Measurements from ENCODE around the gene RBX1.

GRCh38 chr22:40972587-40972986 is 21.4 kb downstream of the RBX1 start:
- TF ChIP-seq PPARA (CRISPR knock-in tag; IDR thresholded peaks at IDR 0.05; ENCODE audit: borderline replicate concordance), result no peak
- TF ChIP-seq OSR1 (CRISPR knock-in tag; IDR thresholded peaks at IDR 0.05), result no peak
- no peak for TF ChIP-seq ZFP3 (CRISPR knock-in tag; IDR thresholded peaks at IDR 0.05)
